Natural killer cell (primary cell): ENCODE data around the gene SAMD3. TPM values are rescaled to one million over a fixed set of nuclear protein-coding genes. Genes with fewer than 3 reads are reported as not detected.

Experiments
- ATAC-seq, 3 donors: fragments of 150-1000 bp in 2 of 3; fragments of 200-7000 bp in 1 of 3; cut with Tn5 transposase; 1 replicate in 1 of 3; 2 replicates in 2 of 3; pipeline ENCODE4 v1.10.0; 2021; ENCODE audit warnings: mild to moderate bottlenecking in 2 of 3, moderate library complexity in 2 of 3
- DNase-seq, 2 donors: peaks; one replicate each; pipeline versions ENCODE4 v3.0.0 to v3.0.0-alpha.2; 2013 to 2021; ENCODE audit warnings: mixed read lengths in 1 of 2
- H3K27ac ChIP-seq: one replicate; pipeline ENCODE4 v1.5.1; 2013; ENCODE audit warnings: mild to moderate bottlenecking, low read length
- H3K27me3 ChIP-seq: one replicate; pipeline ENCODE4 v1.6.1; 2013; ENCODE audit warnings: low read length; ENCODE audit not compliant: control insufficient read depth, insufficient read depth
- H3K36me3 ChIP-seq: one replicate; pipeline ENCODE4 v1.6.1; 2013; ENCODE audit warnings: low read length; ENCODE audit not compliant: control insufficient read depth, insufficient read depth
- H3K4me1 ChIP-seq: one replicate; pipeline ENCODE4 v1.6.1; 2013; ENCODE audit warnings: low read length; ENCODE audit not compliant: control insufficient read depth, insufficient read depth
- H3K4me3 ChIP-seq: one replicate; pipeline ENCODE4 v1.5.1; 2013; ENCODE audit warnings: low read length
- H3K9me3 ChIP-seq: one replicate; pipeline ENCODE4 v1.6.1; 2013; ENCODE audit warnings: low read length; ENCODE audit not compliant: control insufficient read depth, insufficient read depth
- H3K27ac Mint-ChIP-seq, 2 donors: one replicate each; pipeline ENCODE4 v1.8.0; 2022; ENCODE audit warnings: mild to moderate bottlenecking in 2 of 2, mixed read lengths in 2 of 2, moderate library complexity in 1 of 2
- H3K27me3 Mint-ChIP-seq, 2 donors: one replicate each; pipeline ENCODE4 v1.8.0; 2022; ENCODE audit warnings: low read depth in 2 of 2, mixed read lengths in 2 of 2
- H3K36me3 Mint-ChIP-seq: one replicate; pipeline ENCODE4 v1.8.0; 2022; ENCODE audit warnings: mixed read lengths
- H3K4me1 Mint-ChIP-seq, 2 donors: one replicate each; pipeline ENCODE4 v1.8.0; 2022; ENCODE audit warnings: mixed read lengths in 2 of 2
- H3K4me3 Mint-ChIP-seq: one replicate; pipeline ENCODE4 v1.8.0; 2022; ENCODE audit warnings: mild to moderate bottlenecking, moderate library complexity, mixed read lengths
- H3K9me3 Mint-ChIP-seq, 2 donors: one replicate each; pipeline ENCODE4 v1.8.0; 2022; ENCODE audit warnings: mixed read lengths in 2 of 2
- WGBS: methylation state at CpG from one replicate; pipeline ENCODE4 v1.1.7; 2013; ENCODE audit warnings: missing lambda C conversion rate; ENCODE audit not compliant: insufficient coverage; 5-methylcytosine and 5-hydroxymethylcytosine counted together
- intact Hi-C: fragments of 100-400 bp; cut with micrococcal nuclease; formaldehyde crosslinking; loops from one replicate; pipeline ENCODE4 v1.14.2; 2022
- total RNA-seq, 4 donors: library from RNA; stranded (reverse); fragments of 120-200 nt in 1 of 4; gene quantifications; one replicate each; pipeline versions ENCODE4 v1.2.3 to v1.2.4, GENCODE V29; 2013 to 2022
- TF ChIP-seq, protein P1 (sequence below): fragments of 200-600 bp; IDR thresholded peaks from one replicate; pipeline ENCODE4 v1.8.0; 2022; ENCODE audit warnings: antibody characterized with exemption

Gene SAMD3
- total RNA-seq, 3 donors from 2014 or later (not counting 1 experiment from before 2014, with no cell fraction given): 322 to 413 (median 339) TPM

DNA sequence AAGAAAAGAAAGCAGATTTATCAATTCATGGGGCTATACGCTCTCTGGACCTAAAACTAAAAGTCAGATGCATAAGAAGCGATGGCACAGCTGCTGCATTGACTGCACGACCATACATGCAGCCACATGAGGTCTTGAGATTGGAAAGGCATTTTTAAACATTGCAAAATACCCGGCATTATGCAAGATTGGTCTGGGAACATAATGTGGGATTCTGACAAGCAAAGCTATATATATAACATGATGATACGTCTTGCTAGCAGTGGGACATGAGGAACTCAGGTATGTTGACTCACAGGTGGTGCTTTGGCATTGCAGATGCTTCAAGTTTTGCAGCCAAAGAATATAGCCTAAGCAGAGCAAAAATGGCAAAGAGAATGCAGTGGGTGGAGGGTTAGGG lies 55.1 kb downstream of the SAMD3 start:
- peaks cover 61 to 78% of the 10 kb centered on the region in 2 donors for H3K4me1 Mint-ChIP-seq
- TF ChIP-seq, protein P1, sequence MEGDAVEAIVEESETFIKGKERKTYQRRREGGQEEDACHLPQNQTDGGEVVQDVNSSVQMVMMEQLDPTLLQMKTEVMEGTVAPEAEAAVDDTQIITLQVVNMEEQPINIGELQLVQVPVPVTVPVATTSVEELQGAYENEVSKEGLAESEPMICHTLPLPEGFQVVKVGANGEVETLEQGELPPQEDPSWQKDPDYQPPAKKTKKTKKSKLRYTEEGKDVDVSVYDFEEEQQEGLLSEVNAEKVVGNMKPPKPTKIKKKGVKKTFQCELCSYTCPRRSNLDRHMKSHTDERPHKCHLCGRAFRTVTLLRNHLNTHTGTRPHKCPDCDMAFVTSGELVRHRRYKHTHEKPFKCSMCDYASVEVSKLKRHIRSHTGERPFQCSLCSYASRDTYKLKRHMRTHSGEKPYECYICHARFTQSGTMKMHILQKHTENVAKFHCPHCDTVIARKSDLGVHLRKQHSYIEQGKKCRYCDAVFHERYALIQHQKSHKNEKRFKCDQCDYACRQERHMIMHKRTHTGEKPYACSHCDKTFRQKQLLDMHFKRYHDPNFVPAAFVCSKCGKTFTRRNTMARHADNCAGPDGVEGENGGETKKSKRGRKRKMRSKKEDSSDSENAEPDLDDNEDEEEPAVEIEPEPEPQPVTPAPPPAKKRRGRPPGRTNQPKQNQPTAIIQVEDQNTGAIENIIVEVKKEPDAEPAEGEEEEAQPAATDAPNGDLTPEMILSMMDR: no peak
- peaks cover 40% of the 10 kb centered on the region for H3K36me3 Mint-ChIP-seq
- Histone ChIP-seq H3K27me3 (no peaks in the 10 kb centered on the region), H3K9me3 (peaks cover 2% of the 10 kb centered on the region), H3K4me3 (no peak overlapping the region), H3K4me1 (peaks cover 4% of the 10 kb centered on the region), H3K27ac (no peak overlapping the region), H3K36me3 (peaks cover 40% of the 10 kb centered on the region)
- H3K9me3 Mint-ChIP-seq: peaks cover 0 to 2% of the 10 kb centered on the region in 2 donors
- DNase-seq: no peak
- 95% methylated on average over 5 of the region's 5 CpGs for WGBS
- H3K27ac Mint-ChIP-seq: peak overlapping the region; percentile 92 to 93
- no peak overlapping the region for H3K4me3 Mint-ChIP-seq
- intact Hi-C loops: no loop called here
- no peaks in the 10 kb centered on the region for H3K27me3 Mint-ChIP-seq
- no peak for ATAC-seq

GRCh38 chr6:130164251-130164650 lies 58.5 kb downstream of the SAMD3 start:
- H3K27me3 Mint-ChIP-seq: no peaks in the 10 kb centered on the region
- no peaks in the 10 kb centered on the region for H3K9me3 Mint-ChIP-seq
- H3K4me3 Mint-ChIP-seq: no peak overlapping the region
- peaks cover 38% of the 10 kb centered on the region for H3K36me3 Mint-ChIP-seq
- peaks cover 64 to 68% of the 10 kb centered on the region in 2 donors for H3K4me1 Mint-ChIP-seq
- H3K27ac Mint-ChIP-seq: peak overlapping the region; percentile 92 to 93
- Histone ChIP-seq H3K4me3 (no peak overlapping the region), H3K36me3 (peaks cover 66% of the 10 kb centered on the region), H3K4me1 (peaks cover 6% of the 10 kb centered on the region), H3K27ac (no peak overlapping the region), H3K27me3 (no peaks in the 10 kb centered on the region), H3K9me3 (no peaks in the 10 kb centered on the region)
- DNase-seq (no peak), ATAC-seq (no peak)
- 72% methylated on average over 4 of the region's 4 CpGs for WGBS
- intact Hi-C loops: no loop called here
- TF ChIP-seq, protein P1: no peak

DNA sequence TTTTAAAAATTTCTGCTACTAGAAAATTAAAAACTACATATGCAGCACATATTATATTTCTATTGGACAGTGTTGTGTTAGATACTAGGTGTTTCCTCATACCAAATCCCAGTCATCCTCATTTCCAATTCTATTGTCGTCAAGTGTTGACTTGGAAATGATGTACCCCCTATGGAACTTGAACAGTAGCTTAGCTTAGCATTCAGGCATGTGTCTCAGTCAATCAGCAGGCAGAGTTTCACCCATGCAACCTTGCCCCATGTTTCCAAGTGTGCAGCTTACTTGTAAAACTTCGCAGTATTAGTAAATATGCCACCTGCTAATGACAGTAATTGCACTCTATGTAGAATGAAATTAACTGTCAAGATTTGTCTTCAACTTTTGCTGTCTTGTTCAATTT lies 59.5 kb downstream of the SAMD3 start:
- 97% methylated on average over 2 of the region's 2 CpGs for WGBS
- Mint-ChIP-seq H3K4me3 (no peak overlapping the region), H3K36me3 (peaks cover 40% of the 10 kb centered on the region)

More for the DNA sequence above, 59.5 kb downstream of the SAMD3 start:
- H3K27ac Mint-ChIP-seq: peak overlapping the region; percentile 92 to 93
- Histone ChIP-seq H3K4me1 (peaks cover 6% of the 10 kb centered on the region), H3K27me3 (no peaks in the 10 kb centered on the region), H3K36me3 (peaks cover 73% of the 10 kb centered on the region), H3K27ac (no peak overlapping the region), H3K9me3 (peaks cover 4% of the 10 kb centered on the region), H3K4me3 (no peak overlapping the region)
- no peak for DNase-seq
- no peak for ATAC-seq
- peaks cover 67 to 71% of the 10 kb centered on the region in 2 donors for H3K4me1 Mint-ChIP-seq
- no peaks in the 10 kb centered on the region for H3K27me3 Mint-ChIP-seq
- intact Hi-C loops: no loop called here
- H3K9me3 Mint-ChIP-seq: no peaks in the 10 kb centered on the region
- TF ChIP-seq, protein P1: no peak
